ENCODE measurements around the gene DIRAS2. TPM values are rescaled to one million over a fixed set of nuclear protein-coding genes. Genes with fewer than 3 reads are reported as not detected.

The DIRAS2 gene, protein sequence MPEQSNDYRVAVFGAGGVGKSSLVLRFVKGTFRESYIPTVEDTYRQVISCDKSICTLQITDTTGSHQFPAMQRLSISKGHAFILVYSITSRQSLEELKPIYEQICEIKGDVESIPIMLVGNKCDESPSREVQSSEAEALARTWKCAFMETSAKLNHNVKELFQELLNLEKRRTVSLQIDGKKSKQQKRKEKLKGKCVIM
- 1 to 10 TPM in 1 of 3 donors, under 1 TPM in 1, not detected in 1; under 0.01 to 1.2 TPM for total RNA-seq

GRCh38 chr9:90642570-90643539 is at the start of gene DIRAS2:
TSS of gene DIRAS2 (minus strand) at chr9:90642824. CDS start at chr9:90613827, 28,997 bp downstream.
- intact Hi-C loops (cut with DNase I; ENCODE audit: low total_unique reads) = no loop called here
- Histone ChIP-seq H3K27me3 (peaks cover 0 to 11% of the 10 kb centered on the region in 2 donors), H3K4me1 (no peaks in the 10 kb centered on the region), H3K9me3 (no peaks in the 10 kb centered on the region), H3K27ac (peak within 1 kb of the TSS in 1 of 2 donors; percentile 61), H3K36me3 (no peaks in the 10 kb centered on the region), H3K4me3 (peak within 1 kb of the TSS; percentile 31 to 56 (median 46))
- no peak for TF ChIP-seq POLR2AphosphoS5 (IDR thresholded peaks at IDR 0.05)
- TF ChIP-seq, protein P1, sequence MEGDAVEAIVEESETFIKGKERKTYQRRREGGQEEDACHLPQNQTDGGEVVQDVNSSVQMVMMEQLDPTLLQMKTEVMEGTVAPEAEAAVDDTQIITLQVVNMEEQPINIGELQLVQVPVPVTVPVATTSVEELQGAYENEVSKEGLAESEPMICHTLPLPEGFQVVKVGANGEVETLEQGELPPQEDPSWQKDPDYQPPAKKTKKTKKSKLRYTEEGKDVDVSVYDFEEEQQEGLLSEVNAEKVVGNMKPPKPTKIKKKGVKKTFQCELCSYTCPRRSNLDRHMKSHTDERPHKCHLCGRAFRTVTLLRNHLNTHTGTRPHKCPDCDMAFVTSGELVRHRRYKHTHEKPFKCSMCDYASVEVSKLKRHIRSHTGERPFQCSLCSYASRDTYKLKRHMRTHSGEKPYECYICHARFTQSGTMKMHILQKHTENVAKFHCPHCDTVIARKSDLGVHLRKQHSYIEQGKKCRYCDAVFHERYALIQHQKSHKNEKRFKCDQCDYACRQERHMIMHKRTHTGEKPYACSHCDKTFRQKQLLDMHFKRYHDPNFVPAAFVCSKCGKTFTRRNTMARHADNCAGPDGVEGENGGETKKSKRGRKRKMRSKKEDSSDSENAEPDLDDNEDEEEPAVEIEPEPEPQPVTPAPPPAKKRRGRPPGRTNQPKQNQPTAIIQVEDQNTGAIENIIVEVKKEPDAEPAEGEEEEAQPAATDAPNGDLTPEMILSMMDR (IDR thresholded peaks at IDR 0.05) = peak in 2 of 3 donors; percentile 39
- peak; percentile 38 to 72 for DNase-seq (ENCODE audit: low spot score in 2 of 2)

GRCh38 chr9:90684736-90685135 is 42.1 kb upstream of the DIRAS2 start:
- TF ChIP-seq, protein P1 (IDR thresholded peaks at IDR 0.05) = no peak
- TF ChIP-seq POLR2A (IDR thresholded peaks at IDR 0.05) = no peak
- no peak for TF ChIP-seq POLR2AphosphoS5 (IDR thresholded peaks at IDR 0.05)
- Histone ChIP-seq H3K9me3 (no peaks in the 10 kb centered on the region), H3K4me1 (no peaks in the 10 kb centered on the region), H3K36me3 (no peaks in the 10 kb centered on the region), H3K27ac (no peak overlapping the region), H3K4me3 (no peak overlapping the region), H3K27me3 (no peaks in the 10 kb centered on the region)
- DNase-seq (ENCODE audit: low spot score in 2 of 2) = no peak
- intact Hi-C loops (cut with DNase I; ENCODE audit: low total_unique reads) = no loop called here

- Histone ChIP-seq H3K27ac (no peak overlapping the region), H3K4me1 (no peaks in the 10 kb centered on the region), H3K36me3 (no peaks in the 10 kb centered on the region), H3K9me3 (no peaks in the 10 kb centered on the region), H3K4me3 (no peak overlapping the region), H3K27me3 (no peaks in the 10 kb centered on the region)
- DNase-seq (ENCODE audit: low spot score in 2 of 2) = no peak
- intact Hi-C loops (cut with DNase I; ENCODE audit: low total_unique reads) = no loop called here
- TF ChIP-seq POLR2A (IDR thresholded peaks at IDR 0.05) = no peak
- TF ChIP-seq POLR2AphosphoS5 (IDR thresholded peaks at IDR 0.05) = no peak
- TF ChIP-seq, protein P1 (IDR thresholded peaks at IDR 0.05) = no peak
Observed at GRCh38 chr9:90684106-90684505, 41.5 kb upstream of the DIRAS2 start.

- no peaks in the 10 kb centered on the region for H3K4me1 ChIP-seq
- TF ChIP-seq POLR2A (IDR thresholded peaks at IDR 0.05) (no peak), POLR2AphosphoS5 (IDR thresholded peaks at IDR 0.05) (no peak)
- TF ChIP-seq, protein P1 (IDR thresholded peaks at IDR 0.05) = no peak
- H3K27ac ChIP-seq = no peak overlapping the region
- intact Hi-C loops (cut with DNase I; ENCODE audit: low total_unique reads) = no loop called here
- H3K27me3 ChIP-seq = no peaks in the 10 kb centered on the region
- H3K4me3 ChIP-seq = no peak overlapping the region
- no peaks in the 10 kb centered on the region for H3K36me3 ChIP-seq
- no peaks in the 10 kb centered on the region for H3K9me3 ChIP-seq
- no peak for DNase-seq (ENCODE audit: low spot score in 2 of 2)
Observed at GRCh38 chr9:90680534-90680933, 37.9 kb upstream of the DIRAS2 start.

GRCh38 chr9:90665072-90665471 is 22.4 kb upstream of the DIRAS2 start:
- no peak overlapping the region for H3K27ac ChIP-seq
- no peak for DNase-seq (ENCODE audit: low spot score in 2 of 2)
- TF ChIP-seq POLR2AphosphoS5 (IDR thresholded peaks at IDR 0.05) (no peak), POLR2A (IDR thresholded peaks at IDR 0.05) (no peak)
- TF ChIP-seq, protein P1 (IDR thresholded peaks at IDR 0.05) = no peak
- intact Hi-C loops (cut with DNase I; ENCODE audit: low total_unique reads) = no loop called here
- no peak overlapping the region for H3K4me3 ChIP-seq
- H3K36me3 ChIP-seq = no peaks in the 10 kb centered on the region
- H3K9me3 ChIP-seq = peaks cover 0 to 3% of the 10 kb centered on the region in 2 donors
- no peaks in the 10 kb centered on the region for H3K4me1 ChIP-seq
- H3K27me3 ChIP-seq = peaks cover 0 to 4% of the 10 kb centered on the region in 2 donors
